NCI-H82 treated with DMSO at 0.1 percent for 48 hours (cell line): ENCODE measurements around the gene POM121L2.

Experiments used
- DNase-seq: peaks from one replicate; lab custom pipeline; 2025; ENCODE audit not compliant: unreplicated experiment; lab: John Stamatoyannopoulos, UW

POM121L2 gene

DNA sequence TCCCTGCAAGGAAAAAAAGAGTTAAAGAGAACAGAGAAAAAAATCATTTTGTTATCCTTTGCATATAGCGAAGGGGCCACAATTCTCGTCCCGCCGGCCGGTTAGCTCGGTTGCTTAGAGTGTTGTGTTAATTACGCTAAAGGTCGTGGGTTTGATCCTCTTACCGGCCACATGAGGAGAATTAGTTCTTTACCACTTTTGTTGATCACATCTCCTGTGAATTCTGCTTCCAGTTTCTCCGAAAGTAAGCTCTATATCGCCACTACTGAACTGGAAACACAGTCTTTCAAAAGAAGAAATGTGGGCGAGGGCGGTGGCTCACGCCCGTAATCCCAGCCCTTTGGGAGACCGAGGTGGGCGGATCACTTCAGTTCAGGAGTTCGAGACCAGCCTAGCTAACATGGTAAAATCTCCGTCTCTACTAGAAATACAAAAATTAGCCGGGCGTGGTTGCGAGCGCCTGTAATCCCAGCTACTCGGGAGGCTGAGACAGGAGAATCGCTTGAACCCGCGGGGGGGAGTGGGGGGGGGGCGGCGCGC lies 51.2 kb downstream of the POM121L2 start:
- DNase-seq: no peak

DNA sequence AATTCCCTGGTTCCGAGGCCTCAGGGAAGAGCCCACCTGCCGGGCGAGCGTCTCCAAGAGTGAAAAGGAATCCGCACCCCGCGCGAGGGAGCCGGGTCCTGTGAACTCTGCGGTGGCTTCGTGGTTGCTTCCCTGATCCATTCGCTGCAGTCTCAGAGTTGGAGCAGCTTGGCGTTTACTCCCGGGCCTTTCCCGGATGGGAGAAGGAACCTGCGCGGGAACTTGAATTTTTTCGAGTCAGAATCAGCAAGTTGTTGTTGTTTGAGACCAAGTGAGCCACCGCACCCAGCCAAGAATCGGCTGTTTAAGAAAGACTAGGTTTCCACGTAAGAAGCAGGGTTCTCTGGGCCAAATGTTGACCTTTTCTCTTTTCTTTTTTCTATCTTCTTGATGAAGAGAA lies 51.7 kb downstream of the POM121L2 start:
- no peak for DNase-seq
